Measurements from ENCODE around the gene TCAIM. TPM values are rescaled to one million over a fixed set of nuclear protein-coding genes. Genes with fewer than 3 reads are reported as not detected.

The TCAIM gene, protein sequence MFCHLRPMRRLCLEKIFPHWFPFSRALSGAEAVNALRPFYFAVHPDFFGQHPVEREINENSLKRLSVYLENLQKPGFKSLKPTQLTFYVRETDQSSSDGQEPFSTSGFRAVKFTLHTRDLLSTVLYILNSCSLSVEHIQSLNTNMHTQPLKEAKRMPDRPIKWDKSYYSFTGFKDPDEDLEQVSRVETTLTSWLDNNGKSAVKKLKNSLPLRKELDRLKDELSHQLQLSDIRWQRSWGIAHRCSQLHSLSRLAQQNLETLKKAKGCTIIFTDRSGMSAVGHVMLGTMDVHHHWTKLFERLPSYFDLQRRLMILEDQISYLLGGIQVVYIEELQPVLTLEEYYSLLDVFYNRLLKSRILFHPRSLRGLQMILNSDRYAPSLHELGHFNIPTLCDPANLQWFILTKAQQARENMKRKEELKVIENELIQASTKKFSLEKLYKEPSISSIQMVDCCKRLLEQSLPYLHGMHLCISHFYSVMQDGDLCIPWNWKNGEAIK
- 17.0 TPM for total RNA-seq

DNA sequence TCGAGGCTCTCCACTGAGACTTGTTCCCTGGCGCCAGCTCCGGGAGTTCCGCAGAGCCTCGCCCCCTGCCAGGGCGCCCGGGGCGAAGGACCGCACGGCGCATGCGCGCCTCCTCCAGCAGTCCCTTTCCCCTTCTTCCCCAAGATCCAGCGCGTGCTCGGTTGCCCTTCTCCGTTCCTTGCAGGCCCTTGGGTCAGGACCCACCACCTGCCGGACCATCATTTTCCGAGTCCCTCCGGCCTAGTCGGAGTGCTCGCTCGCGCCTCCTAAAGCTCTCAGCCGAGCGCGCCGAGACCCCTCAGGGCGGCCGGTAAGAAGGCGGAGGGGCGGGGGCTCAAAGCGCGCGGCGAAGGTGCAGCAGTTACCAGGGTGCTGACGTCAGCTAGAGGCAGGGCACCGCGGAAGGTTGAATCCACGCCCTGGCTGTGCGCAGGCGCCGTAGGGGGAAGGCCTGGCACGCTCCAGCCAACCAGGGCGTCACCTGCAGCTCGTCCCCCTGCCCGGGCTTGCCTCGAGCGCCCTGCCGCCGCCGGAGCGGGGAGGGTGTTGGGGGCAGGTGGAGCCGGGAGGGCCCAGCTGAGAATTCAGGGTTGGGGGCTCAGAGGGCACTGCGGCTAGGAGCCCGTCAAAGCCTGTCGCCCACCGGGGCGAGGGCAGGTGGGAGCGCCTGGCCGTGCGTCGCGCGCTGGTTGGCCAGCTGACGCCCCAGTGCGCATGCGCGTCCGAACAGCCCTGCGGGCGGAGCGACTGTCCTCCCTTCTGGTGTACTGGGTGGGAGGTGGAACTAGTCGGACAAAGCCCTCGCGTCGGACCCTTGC is at the start of gene TCAIM:
TSS of gene TCAIM (plus strand) at position 757 of the 818 bp plus-strand sequence. CDS start 16,017 bp downstream, outside the sequence.
- Histone ChIP-seq H3K4me3 (peak within 1 kb of the TSS; percentile 64 to 84), H3K27ac (peak within 1 kb of the TSS; percentile 94), H3K36me3 (no peaks in the 10 kb centered on the region), H3K27me3 (no peaks in the 10 kb centered on the region), H3K4me1 (peaks cover 4 to 24% of the 10 kb centered on the region in 2 donors), H3K9me3 (no peaks in the 10 kb centered on the region)
- intact Hi-C loops (cut with DNase I): loop anchor here (1.0 to 5.0 kb wide), 6 partner anchors 17 to 716 kb away; partner anchors contain the start of genes ANO10, KIAA1143, KIF15 and TMEM42
- peak; percentile 90 to 99 for DNase-seq (ENCODE audit: low spot score in 2 of 2)
- TF ChIP-seq, protein P1, sequence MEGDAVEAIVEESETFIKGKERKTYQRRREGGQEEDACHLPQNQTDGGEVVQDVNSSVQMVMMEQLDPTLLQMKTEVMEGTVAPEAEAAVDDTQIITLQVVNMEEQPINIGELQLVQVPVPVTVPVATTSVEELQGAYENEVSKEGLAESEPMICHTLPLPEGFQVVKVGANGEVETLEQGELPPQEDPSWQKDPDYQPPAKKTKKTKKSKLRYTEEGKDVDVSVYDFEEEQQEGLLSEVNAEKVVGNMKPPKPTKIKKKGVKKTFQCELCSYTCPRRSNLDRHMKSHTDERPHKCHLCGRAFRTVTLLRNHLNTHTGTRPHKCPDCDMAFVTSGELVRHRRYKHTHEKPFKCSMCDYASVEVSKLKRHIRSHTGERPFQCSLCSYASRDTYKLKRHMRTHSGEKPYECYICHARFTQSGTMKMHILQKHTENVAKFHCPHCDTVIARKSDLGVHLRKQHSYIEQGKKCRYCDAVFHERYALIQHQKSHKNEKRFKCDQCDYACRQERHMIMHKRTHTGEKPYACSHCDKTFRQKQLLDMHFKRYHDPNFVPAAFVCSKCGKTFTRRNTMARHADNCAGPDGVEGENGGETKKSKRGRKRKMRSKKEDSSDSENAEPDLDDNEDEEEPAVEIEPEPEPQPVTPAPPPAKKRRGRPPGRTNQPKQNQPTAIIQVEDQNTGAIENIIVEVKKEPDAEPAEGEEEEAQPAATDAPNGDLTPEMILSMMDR (IDR thresholded peaks at IDR 0.05): no peak

GRCh38 chr3:44289882-44290462 is 48.6 kb upstream of the TCAIM start:
- no peaks in the 10 kb centered on the region for H3K4me1 ChIP-seq
- H3K27me3 ChIP-seq: no peaks in the 10 kb centered on the region
- H3K36me3 ChIP-seq: no peaks in the 10 kb centered on the region
- intact Hi-C loops (cut with DNase I): no loop called here
- TF ChIP-seq, protein P1 (IDR thresholded peaks at IDR 0.05): no peak
- DNase-seq (ENCODE audit: low spot score in 2 of 2): no peak
- H3K27ac ChIP-seq: no peak overlapping the region
- no peak overlapping the region for H3K4me3 ChIP-seq
- no peaks in the 10 kb centered on the region for H3K9me3 ChIP-seq

GRCh38 chr3:44292276-44292675 is 46.3 kb upstream of the TCAIM start:
- no peaks in the 10 kb centered on the region for H3K36me3 ChIP-seq
- no peak overlapping the region for H3K27ac ChIP-seq
- no peaks in the 10 kb centered on the region for H3K4me1 ChIP-seq
- no peaks in the 10 kb centered on the region for H3K27me3 ChIP-seq
- intact Hi-C loops (cut with DNase I): no loop called here
- no peaks in the 10 kb centered on the region for H3K9me3 ChIP-seq
- TF ChIP-seq, protein P1 (IDR thresholded peaks at IDR 0.05): no peak
- H3K4me3 ChIP-seq: no peak overlapping the region
- no peak for DNase-seq (ENCODE audit: low spot score in 2 of 2)

GRCh38 chr3:44292947-44293346 is 45.6 kb upstream of the TCAIM start:
- Histone ChIP-seq H3K27ac (no peak overlapping the region), H3K9me3 (no peaks in the 10 kb centered on the region), H3K36me3 (no peaks in the 10 kb centered on the region), H3K4me1 (no peaks in the 10 kb centered on the region), H3K27me3 (no peaks in the 10 kb centered on the region), H3K4me3 (no peak overlapping the region)
- intact Hi-C loops (cut with DNase I): no loop called here
- no peak for DNase-seq (ENCODE audit: low spot score in 2 of 2)
- TF ChIP-seq, protein P1 (IDR thresholded peaks at IDR 0.05): no peak

DNA sequence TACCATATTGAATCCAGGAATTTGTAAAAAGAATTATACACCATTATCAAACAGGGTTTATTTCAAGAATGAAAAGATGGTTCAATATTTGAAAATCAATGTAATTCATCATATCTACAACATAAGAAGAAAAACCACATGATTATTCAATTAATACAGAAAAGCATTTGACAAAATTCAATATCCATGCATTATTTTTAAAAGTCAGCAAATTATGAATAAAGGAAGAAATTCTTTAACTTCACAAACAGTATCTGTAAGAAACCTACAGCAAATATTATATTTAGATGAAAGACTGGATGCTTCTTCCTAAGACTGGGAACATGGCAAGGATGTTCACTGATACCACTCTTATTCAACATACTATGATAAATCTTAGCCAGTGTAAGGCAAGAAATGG is 41.3 kb upstream of the TCAIM start:
- TF ChIP-seq, protein P1 (IDR thresholded peaks at IDR 0.05): no peak
- no peaks in the 10 kb centered on the region for H3K36me3 ChIP-seq
- DNase-seq (ENCODE audit: low spot score in 2 of 2): no peak
- H3K4me1 ChIP-seq: no peaks in the 10 kb centered on the region
- no peak overlapping the region for H3K27ac ChIP-seq
- H3K9me3 ChIP-seq: no peaks in the 10 kb centered on the region
- no peaks in the 10 kb centered on the region for H3K27me3 ChIP-seq
- intact Hi-C loops (cut with DNase I): no loop called here
- H3K4me3 ChIP-seq: no peak overlapping the region

Measured in ascending aorta (tissue), 2 donors.